ENCODE data around the gene SETX. TPM values are rescaled to one million over a fixed set of nuclear protein-coding genes. Genes with fewer than 3 reads are reported as not detected.

Gene SETX
- total and polyA plus RNA-seq, 2 of the 13 experiments (the other 11 are each of a cell fraction or from before 2014, with no cell fraction given), result 13.2 to 39.0 TPM

GRCh38 chr9:132211570-132211969 lies 143.2 kb downstream of the SETX start:
- Histone ChIP-seq H3K27me3 (ENCODE audit: control insufficient read depth in 1 of 2, insufficient read depth in 2 of 2, low read length in 2 of 2) (peaks cover 18 to 84% of the 10 kb centered on the region in 2 experiments), H3K9me3 (ENCODE audit: low read length) (no peaks in the 10 kb centered on the region), H2AFZ (ENCODE audit: low read length) (no peak overlapping the region), H3K4me2 (ENCODE audit: low read depth, low read length) (no peak overlapping the region), H3K4me3 (replicated peaks in 1 of 3; ENCODE audit: insufficient read depth in 1 of 3, low read depth in 2 of 3, low read length in 3 of 3) (no peak overlapping the region), H3K79me2 (ENCODE audit: insufficient read depth, low read length) (no peaks in the 10 kb centered on the region), H3K9ac (ENCODE audit: insufficient read depth, low read depth, low read length) (no peak overlapping the region), H3K4me1 (ENCODE audit: insufficient read depth, low read length) (no peaks in the 10 kb centered on the region), H3K36me3 (replicated peaks in 1 of 2; ENCODE audit: control insufficient read depth in 1 of 2, insufficient read depth in 2 of 2, low read length in 2 of 2) (no peaks in the 10 kb centered on the region), H4K20me1 (ENCODE audit: insufficient read depth, low read length) (no peaks in the 10 kb centered on the region), H3K27ac (ENCODE audit: extremely low read length, insufficient read depth, low read length) (no peak overlapping the region)
- intact Hi-C loops (cut with micrococcal nuclease; ENCODE audit: unreplicated experiment), result no loop called here
- POLR2A ChIA-PET, result no interaction called here
- FAIRE-seq (no peak), ATAC-seq (no peak), DNase-seq (ENCODE audit: low spot score) (no peak)
- CTCF ChIA-PET (ENCODE audit: low intra/inter-chr PET ratio, low total read pairs), result no interaction called here
- TF ChIP-seq THAP9 (CRISPR knock-in tag; IDR thresholded peaks at IDR 0.05; ENCODE audit: borderline replicate concordance), result no peak
- no peak for TF ChIP-seq ZNF782 (CRISPR knock-in tag; IDR thresholded peaks at IDR 0.05; ENCODE audit: borderline replicate concordance)
- no peak for TF ChIP-seq EHMT2 (IDR thresholded peaks at IDR 0.05; ENCODE audit: borderline replicate concordance, low read depth, low read length)
- 20% methylated on average over 3 of the region's 7 CpGs for WGBS (ENCODE audit: low lambda C conversion rate)
- in situ Hi-C loops (cut with HindIII; ENCODE audit: extremely low pct_ligation_motif_present, low pct_unique_long_range_greater_than_20kb), result no loop called here
- BruUV-seq (replicated peaks), result no TSS peak

Other genes starting within 250 kb of the SETX start
- gene NTNG2, start 192.9 kb downstream of the SETX start, total RNA-seq (2016; rRNA removed; fragmentation: Illumina TruSeq; extraction: Trizol), result 0.02 TPM in 1 of 2 replicates, not detected in the other
- 0.36 TPM in 1 of 2 replicates, not detected in the other for gene NTNG2, start 192.9 kb downstream of the SETX start, polyA plus RNA-seq (2011; rRNA removed)
- 9.8 and 11.8 TPM in 2 replicates for gene TTF1, start 51.9 kb upstream of the SETX start, total RNA-seq (2016; rRNA removed; fragmentation: Illumina TruSeq; extraction: Trizol)
- 3.4 and 3.6 TPM in 2 replicates for gene TTF1, start 51.9 kb upstream of the SETX start, polyA plus RNA-seq (2011; rRNA removed)
- gene CFAP77, start 55.2 kb upstream of the SETX start, total RNA-seq (2016; rRNA removed; fragmentation: Illumina TruSeq; extraction: Trizol), result not detected in 2 replicates
- gene CFAP77, start 55.2 kb upstream of the SETX start, polyA plus RNA-seq (2011; rRNA removed), result not detected in 2 replicates
- gene BARHL1, start 227.6 kb upstream of the SETX start, total RNA-seq (2016; rRNA removed; fragmentation: Illumina TruSeq; extraction: Trizol), result not detected in 2 replicates
- gene BARHL1, start 227.6 kb upstream of the SETX start, polyA plus RNA-seq (2011; rRNA removed), result not detected in 2 replicates